H7 (cell line): Measurements from ENCODE around the gene SMURF2. TPM values are rescaled to one million over a fixed set of nuclear protein-coding genes. Genes with fewer than 3 reads are reported as not detected.
"Not testable (repeated sequence)": the region's sequence is repeated elsewhere in the genome, so short reads cannot be mapped to it uniquely, and the experiment has no call there.

ENCODE experiments used
- DNase-seq: peaks from one replicate; pipeline ENCODE4 v3.0.0; 2012
- H3K27me3 ChIP-seq: 2 replicates; pipeline ENCODE4 v1.6.0; 2011; ENCODE audit warnings: mild to moderate bottlenecking, low read length; ENCODE audit not compliant: control insufficient read depth, insufficient read depth
- H3K36me3 ChIP-seq: replicated peaks from 2 replicates; pipeline ENCODE4 v1.5.1; 2011; ENCODE audit warnings: low read length; ENCODE audit not compliant: control insufficient read depth, insufficient read depth
- H3K4me3 ChIP-seq: 2 replicates; pipeline ENCODE4 v1.5.1; 2011; ENCODE audit warnings: low read depth, mild to moderate bottlenecking, control low read depth, low read length, moderate library complexity; ENCODE audit not compliant: insufficient read depth
- total RNA-seq: library from RNA; depleted of rRNA; stranded (reverse); fragments of >200 nt; shearing (Covaris generic); gene quantifications from 2 replicates; pipeline ENCODE4 v1.2.3, GENCODE V29; 2014

The SMURF2 gene
- total RNA-seq, 1 experiment from 2014 or later = 33.9 TPM

GRCh38 chr17:64604532-64604931 lies 57.6 kb downstream of the SMURF2 start:
- H3K36me3 ChIP-seq, H3K4me3 ChIP-seq, DNase-seq, H3K27me3 ChIP-seq: not testable (repeated sequence)

- no peaks in the 10 kb centered on the region for H3K27me3 ChIP-seq
- no peak overlapping the region for H3K4me3 ChIP-seq
- DNase-seq = no peak
- H3K36me3 ChIP-seq = no peaks in the 10 kb centered on the region
These were observed 58.1 kb downstream of the SMURF2 start for GRCh38 chr17:64603987-64604386.

- Histone ChIP-seq H3K36me3 (no peaks in the 10 kb centered on the region), H3K4me3 (no peak overlapping the region), H3K27me3 (no peaks in the 10 kb centered on the region)
- DNase-seq = no peak
These were observed 62.3 kb downstream of the SMURF2 start for GRCh38 chr17:64599827-64600226.

- Histone ChIP-seq H3K36me3 (no peaks in the 10 kb centered on the region), H3K27me3 (no peaks in the 10 kb centered on the region), H3K4me3 (no peak overlapping the region)
- no peak for DNase-seq
These were observed 62.9 kb downstream of the SMURF2 start for GRCh38 chr17:64599187-64599676.

GRCh38 chr17:64598672-64599071 lies 63.4 kb downstream of the SMURF2 start:
- H3K27me3 ChIP-seq = no peaks in the 10 kb centered on the region
- DNase-seq = no peak
- no peaks in the 10 kb centered on the region for H3K36me3 ChIP-seq
- no peak overlapping the region for H3K4me3 ChIP-seq

- no peak for DNase-seq
- Histone ChIP-seq H3K36me3 (no peaks in the 10 kb centered on the region; the same call in 1 of the 2 replicates), H3K4me3 (no peak overlapping the region), H3K27me3 (no peaks in the 10 kb centered on the region)
These were observed 65.1 kb downstream of the SMURF2 start for GRCh38 chr17:64596988-64597387.

GRCh38 chr17:64596439-64596838 lies 65.7 kb downstream of the SMURF2 start:
- Histone ChIP-seq H3K4me3 (no peak overlapping the region), H3K27me3 (no peaks in the 10 kb centered on the region), H3K36me3 (no peaks in the 10 kb centered on the region; the same call in 1 of the 2 replicates)
- no peak for DNase-seq

- no peaks in the 10 kb centered on the region; the same call in 1 of the 2 replicates for H3K36me3 ChIP-seq
- H3K4me3 ChIP-seq = no peak overlapping the region
- no peaks in the 10 kb centered on the region for H3K27me3 ChIP-seq
- no peak for DNase-seq
These were observed 70.2 kb downstream of the SMURF2 start for GRCh38 chr17:64591944-64592343.

- no peak overlapping the region for H3K4me3 ChIP-seq
- peaks cover 4% of the 10 kb centered on the region for H3K36me3 ChIP-seq
- no peak for DNase-seq
These were observed 77.0 kb downstream of the SMURF2 start for GRCh38 chr17:64585146-64585545.

GRCh38 chr17:64583038-64583437 lies 79.1 kb downstream of the SMURF2 start:
- no peak for DNase-seq
- Histone ChIP-seq H3K4me3 (no peak overlapping the region), H3K36me3 (peaks cover 4% of the 10 kb centered on the region), H3K27me3 (no peaks in the 10 kb centered on the region)

More at GRCh38 chr17:64585146-64585545, 77.0 kb downstream of the SMURF2 start:
- no peaks in the 10 kb centered on the region for H3K27me3 ChIP-seq

- no peak for DNase-seq
- Histone ChIP-seq H3K4me3 (no peak overlapping the region), H3K27me3 (no peaks in the 10 kb centered on the region), H3K36me3 (peaks cover 6% of the 10 kb centered on the region)
These were observed 81.5 kb downstream of the SMURF2 start for GRCh38 chr17:64580384-64581315.

GRCh38 chr17:64579917-64580316 lies 82.2 kb downstream of the SMURF2 start:
- no peak for DNase-seq
- H3K27me3 ChIP-seq = no peaks in the 10 kb centered on the region
- peaks cover 6% of the 10 kb centered on the region for H3K36me3 ChIP-seq
- H3K4me3 ChIP-seq = no peak overlapping the region

GRCh38 chr17:64577025-64577424 lies 85.1 kb downstream of the SMURF2 start:
- not testable (repeated sequence) for H3K36me3 ChIP-seq, H3K27me3 ChIP-seq

GRCh38 chr17:64575431-64575830 lies 86.7 kb downstream of the SMURF2 start:
- Histone ChIP-seq H3K27me3 (no peaks in the 10 kb centered on the region), H3K36me3 (peaks cover 2% of the 10 kb centered on the region), H3K4me3 (no peak overlapping the region)
- no peak for DNase-seq

More at GRCh38 chr17:64577025-64577424, 85.1 kb downstream of the SMURF2 start:
- H3K4me3 ChIP-seq, DNase-seq: not testable (repeated sequence)

GRCh38 chr17:64574646-64575045 lies 87.5 kb downstream of the SMURF2 start:
- Histone ChIP-seq H3K4me3 (no peak overlapping the region), H3K27me3 (no peaks in the 10 kb centered on the region), H3K36me3 (peaks cover 2% of the 10 kb centered on the region)
- no peak for DNase-seq
